CD14-positive monocyte (primary cell): ENCODE data around the gene SEPTIN10. TPM values are rescaled to one million over a fixed set of nuclear protein-coding genes. Genes with fewer than 3 reads are reported as not detected.

Experiments used
- DNase-seq, 3 donors: peaks; one replicate each; pipeline ENCODE4 v3.0.0-alpha.2; 2011 to 2022
- H2AFZ ChIP-seq: 2 replicates; pipeline ENCODE4 v1.6.0; 2012; ENCODE audit warnings: mild to moderate bottlenecking, low read depth, low read length, inconsistent platforms; ENCODE audit not compliant: insufficient read depth, poor library complexity, severe bottlenecking
- H3K27ac ChIP-seq, 2 donors: 1 replicate in 1 of 2; 2 replicates in 1 of 2; pipeline ENCODE4 v1.5.1; 2012 to 2013; ENCODE audit warnings: low read length in 2 of 2, control low read depth in 1 of 2, inconsistent platforms in 1 of 2, low read depth in 1 of 2, mild to moderate bottlenecking in 1 of 2
- H3K27me3 ChIP-seq, 2 donors: one replicate each; pipeline versions ENCODE4 v1.6.0 to v1.6.1; 2011 to 2013; ENCODE audit warnings: low read length in 2 of 2; ENCODE audit not compliant: control insufficient read depth in 2 of 2, insufficient read depth in 2 of 2
- H3K36me3 ChIP-seq, 2 donors: replicated peaks in 1 of 2; 1 replicate in 1 of 2; 2 replicates in 1 of 2; pipeline versions ENCODE4 v1.5.1 to v1.6.1; 2012 to 2013; ENCODE audit warnings: low read length in 2 of 2, control low read depth in 1 of 2, inconsistent platforms in 1 of 2, mild to moderate bottlenecking in 1 of 2; ENCODE audit not compliant: insufficient read depth in 2 of 2, control insufficient read depth in 1 of 2
- H3K4me1 ChIP-seq, 2 donors: 1 replicate in 1 of 2; 2 replicates in 1 of 2; pipeline versions ENCODE4 v1.5.1 to v1.6.1; 2012 to 2013; ENCODE audit warnings: low read length in 2 of 2, control low read depth in 1 of 2, inconsistent platforms in 1 of 2, mild to moderate bottlenecking in 1 of 2, moderate library complexity in 1 of 2; ENCODE audit not compliant: insufficient read depth in 2 of 2, control insufficient read depth in 1 of 2
- H3K4me2 ChIP-seq: replicated peaks from 2 replicates; pipeline ENCODE3; 2012; ENCODE audit warnings: low read length, moderate library complexity, mild to moderate bottlenecking; ENCODE audit not compliant: poor library complexity, severe bottlenecking; ENCODE audit errors: extremely low read depth
- H3K4me3 ChIP-seq, 3 experiments: fragments of 200-600 bp in 1 of 3; sonication (generic) in 1 of 3; replicated peaks in 1 of 3; 1 replicate in 2 of 3; 2 replicates in 1 of 3; pipeline ENCODE4 v1.5.1; 2011 to 2013; ENCODE audit warnings: low read length in 3 of 3, mild to moderate bottlenecking in 3 of 3, control low read depth in 2 of 3, low read depth in 2 of 3, inconsistent platforms in 1 of 3, moderate library complexity in 1 of 3
- H3K79me2 ChIP-seq: 2 replicates; pipeline ENCODE4 v1.6.0; 2012; ENCODE audit warnings: mild to moderate bottlenecking, control low read depth, inconsistent platforms, low read length, moderate library complexity; ENCODE audit not compliant: insufficient read depth
- H3K9ac ChIP-seq: 2 replicates; pipeline ENCODE4 v1.6.0; 2017; ENCODE audit warnings: low read length, mild to moderate bottlenecking; ENCODE audit not compliant: insufficient read depth, poor library complexity, severe bottlenecking
- H3K9me3 ChIP-seq, 2 donors: replicated peaks in 1 of 2; 1 replicate in 1 of 2; 2 replicates in 1 of 2; pipeline versions ENCODE4 v1.5.1 to v1.6.1; 2012 to 2013; ENCODE audit warnings: low read length in 2 of 2, control low read depth in 1 of 2; ENCODE audit not compliant: control insufficient read depth in 1 of 2, insufficient read depth in 1 of 2
- H4K20me1 ChIP-seq: 2 replicates; pipeline ENCODE4 v1.6.0; 2012; ENCODE audit warnings: mild to moderate bottlenecking, low read length, control low read depth, moderate library complexity; ENCODE audit not compliant: insufficient read depth
- H3K27ac Mint-ChIP-seq, 7 donors: one replicate each; pipeline ENCODE4 v1.8.0; 2020; ENCODE audit warnings: mild to moderate bottlenecking in 7 of 7, mixed read lengths in 7 of 7, moderate library complexity in 6 of 7, inconsistent platforms in 2 of 7
- H3K27me3 Mint-ChIP-seq, 3 donors: one replicate each; pipeline ENCODE4 v1.8.0; 2021 to 2022; ENCODE audit warnings: low read depth in 3 of 3, mild to moderate bottlenecking in 3 of 3, mixed read lengths in 3 of 3, moderate library complexity in 3 of 3, inconsistent platforms in 1 of 3
- H3K36me3 Mint-ChIP-seq, 2 donors: one replicate each; pipeline ENCODE4 v1.8.0; 2020; ENCODE audit warnings: mixed read lengths in 2 of 2, inconsistent platforms in 1 of 2, mild to moderate bottlenecking in 1 of 2
- H3K4me1 Mint-ChIP-seq: one replicate; pipeline ENCODE4 v1.8.0; 2020; ENCODE audit warnings: mild to moderate bottlenecking, mixed read lengths
- H3K4me3 Mint-ChIP-seq, 2 donors: one replicate each; pipeline ENCODE4 v1.8.0; 2020; ENCODE audit warnings: mild to moderate bottlenecking in 2 of 2, mixed read lengths in 2 of 2, moderate library complexity in 1 of 2
- H3K9me3 Mint-ChIP-seq, 7 donors: one replicate each; pipeline ENCODE4 v1.8.0; 2020 to 2022; ENCODE audit warnings: mixed read lengths in 7 of 7, mild to moderate bottlenecking in 6 of 7, moderate library complexity in 6 of 7, inconsistent platforms in 2 of 7
- WGBS: methylation state at CpG from one replicate; pipeline ENCODE4 v1.1.5; 2013; ENCODE audit warnings: missing lambda C conversion rate; ENCODE audit not compliant: insufficient coverage; 5-methylcytosine and 5-hydroxymethylcytosine counted together
- intact Hi-C, 2 donors: fragments of 100-400 bp; cut with micrococcal nuclease; formaldehyde crosslinking; loops; one replicate each; pipeline versions ENCODE4 v1.15.0 to v1.15.1; 2023
- polyA plus RNA-seq, 3 donors: library from polyadenylated mRNA; depleted of rRNA in 1 of 3; unstranded in 2 of 3; stranded (reverse) in 1 of 3; fragments of 300-500 nt in 2 of 3; fragments of >200 nt in 1 of 3; fragmentation: Illumina TruSeq in 2 of 3; gene quantifications; 1 replicate in 2 of 3; 2 replicates in 1 of 3; pipeline ENCODE4 v1.2.3, GENCODE V29; 2012 to 2021
- TF ChIP-seq, protein P1 (sequence below): fragments of 200-600 bp; IDR thresholded peaks from one replicate; pipeline ENCODE4 v1.8.0; 2022; ENCODE audit warnings: antibody characterized with exemption, mild to moderate bottlenecking

The SEPTIN10 gene
- polyA plus RNA-seq, 3 donors: 4.2 to 6.8 (median 4.4) TPM

DNA sequence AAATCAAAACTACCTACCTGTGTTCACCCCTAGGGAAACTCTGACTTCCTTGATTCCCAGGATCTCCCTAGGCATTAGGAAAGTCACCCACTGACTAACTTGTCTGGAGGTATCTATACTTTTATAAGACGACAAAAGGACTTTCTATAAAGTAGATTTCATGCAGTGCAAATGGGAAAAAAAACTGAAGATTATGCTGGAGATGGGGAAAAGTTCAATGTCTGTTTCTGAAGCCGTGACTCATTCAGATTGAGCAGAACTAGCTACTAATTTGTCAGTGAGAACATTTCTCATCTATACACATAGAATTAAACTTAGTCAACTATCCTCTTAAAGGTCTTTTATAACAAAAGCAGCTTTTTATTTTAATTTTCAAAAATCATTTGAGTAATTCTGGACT lies 6.0 kb downstream of the SEPTIN10 start:
- intact Hi-C loops: no loop called here
- H4K20me1 ChIP-seq: peaks cover 25% of the 10 kb centered on the region
- no peak overlapping the region for H3K4me3 ChIP-seq
- H2AFZ ChIP-seq: no peak overlapping the region
- TF ChIP-seq, protein P1, sequence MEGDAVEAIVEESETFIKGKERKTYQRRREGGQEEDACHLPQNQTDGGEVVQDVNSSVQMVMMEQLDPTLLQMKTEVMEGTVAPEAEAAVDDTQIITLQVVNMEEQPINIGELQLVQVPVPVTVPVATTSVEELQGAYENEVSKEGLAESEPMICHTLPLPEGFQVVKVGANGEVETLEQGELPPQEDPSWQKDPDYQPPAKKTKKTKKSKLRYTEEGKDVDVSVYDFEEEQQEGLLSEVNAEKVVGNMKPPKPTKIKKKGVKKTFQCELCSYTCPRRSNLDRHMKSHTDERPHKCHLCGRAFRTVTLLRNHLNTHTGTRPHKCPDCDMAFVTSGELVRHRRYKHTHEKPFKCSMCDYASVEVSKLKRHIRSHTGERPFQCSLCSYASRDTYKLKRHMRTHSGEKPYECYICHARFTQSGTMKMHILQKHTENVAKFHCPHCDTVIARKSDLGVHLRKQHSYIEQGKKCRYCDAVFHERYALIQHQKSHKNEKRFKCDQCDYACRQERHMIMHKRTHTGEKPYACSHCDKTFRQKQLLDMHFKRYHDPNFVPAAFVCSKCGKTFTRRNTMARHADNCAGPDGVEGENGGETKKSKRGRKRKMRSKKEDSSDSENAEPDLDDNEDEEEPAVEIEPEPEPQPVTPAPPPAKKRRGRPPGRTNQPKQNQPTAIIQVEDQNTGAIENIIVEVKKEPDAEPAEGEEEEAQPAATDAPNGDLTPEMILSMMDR: no peak
- Mint-ChIP-seq H3K4me3 (peak overlapping the region in 1 of 2 donors; percentile 37), H3K27me3 (peaks cover 51 to 64% (median 59%) of the 10 kb centered on the region in 3 donors), H3K4me1 (peaks cover 10% of the 10 kb centered on the region), H3K36me3 (peaks cover 0 to 5% of the 10 kb centered on the region in 2 donors), H3K27ac (no peak overlapping the region), H3K9me3 (peaks cover 0 to 3% (median 0%) of the 10 kb centered on the region in 7 donors)
- H3K4me1 ChIP-seq: peaks cover 3 to 5% of the 10 kb centered on the region in 2 donors
- no peak overlapping the region for H3K27ac ChIP-seq
- no peak for DNase-seq
- H3K9ac ChIP-seq: no peak overlapping the region
- no peaks in the 10 kb centered on the region for H3K79me2 ChIP-seq
- no peaks in the 10 kb centered on the region for H3K36me3 ChIP-seq
- H3K27me3 ChIP-seq: peaks cover 49 to 60% of the 10 kb centered on the region in 2 donors
- H3K9me3 ChIP-seq: peaks cover 0 to 15% of the 10 kb centered on the region in 2 donors
- H3K4me2 ChIP-seq: no peak overlapping the region
- no CpG with 5 or more reads among the region's 2 CpGs for WGBS

DNA sequence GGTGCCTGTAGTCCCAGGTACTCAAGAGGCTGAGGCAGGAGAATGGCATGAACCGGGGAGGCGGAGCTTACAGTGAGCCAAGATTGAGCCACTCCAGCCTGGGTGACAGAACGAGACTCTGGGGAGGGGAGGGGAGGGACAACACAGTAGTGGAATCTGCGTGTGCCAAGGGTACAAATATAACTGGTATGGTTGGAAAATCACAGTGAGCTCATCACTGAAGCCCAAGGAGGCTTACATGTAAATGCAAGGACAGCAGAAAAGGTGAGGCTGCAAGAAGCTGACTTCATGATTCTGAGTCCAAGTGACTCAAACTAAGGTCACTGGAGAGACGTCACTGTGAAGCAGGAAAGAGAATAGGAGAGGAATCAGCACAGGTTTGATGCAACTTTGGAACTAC lies 9.2 kb downstream of the SEPTIN10 start:
- TF ChIP-seq, protein P1: no peak
- intact Hi-C loops: no loop called here
- no peak overlapping the region for H2AFZ ChIP-seq
- no peak overlapping the region for H3K4me3 Mint-ChIP-seq
- H3K36me3 ChIP-seq: no peaks in the 10 kb centered on the region
- no peaks in the 10 kb centered on the region for H3K4me1 ChIP-seq
- peaks cover 0 to 3% (median 0%) of the 10 kb centered on the region in 7 donors for H3K9me3 Mint-ChIP-seq
- H3K27me3 ChIP-seq: peaks cover 27 to 34% of the 10 kb centered on the region in 2 donors
- no peak for DNase-seq
- no peak overlapping the region for H3K4me3 ChIP-seq
- no peak overlapping the region for H3K27ac ChIP-seq
- H3K4me2 ChIP-seq: no peak overlapping the region
- 86% methylated on average over 5 of the region's 5 CpGs for WGBS
- peaks cover 4% of the 10 kb centered on the region for H3K4me1 Mint-ChIP-seq
- H3K9ac ChIP-seq: no peak overlapping the region
- peaks cover 8% of the 10 kb centered on the region for H4K20me1 ChIP-seq
- peaks cover 0 to 2% of the 10 kb centered on the region in 2 donors for H3K36me3 Mint-ChIP-seq
- H3K9me3 ChIP-seq: no peaks in the 10 kb centered on the region
- H3K27ac Mint-ChIP-seq: no peak overlapping the region
- no peaks in the 10 kb centered on the region for H3K79me2 ChIP-seq
- H3K27me3 Mint-ChIP-seq: peaks cover 30 to 49% (median 45%) of the 10 kb centered on the region in 3 donors
